Type B pancreatic cell (in vitro differentiated cells): ENCODE measurements around the gene MCEE. TPM values are rescaled to one million over a fixed set of nuclear protein-coding genes. Genes with fewer than 3 reads are reported as not detected.
A peak's percentile ranks its signal among the peaks of the same experiment; 100 is the strongest.
"Not testable (repeated sequence)": the region's sequence is repeated elsewhere in the genome, so short reads cannot be mapped to it uniquely, and the experiment has no call there.

Source experiments
- DNase-seq: peaks from one replicate; pipeline ENCODE4 v3.0.0; 2021; ENCODE audit warnings: mixed read lengths; ENCODE audit not compliant: unreplicated experiment; ENCODE audit errors: extremely low spot score
- H3K27ac Mint-ChIP-seq: 2 replicates; pipeline ENCODE4 v1.8.0; 2021; ENCODE audit warnings: mild to moderate bottlenecking, mixed read lengths
- H3K27me3 Mint-ChIP-seq: 2 replicates; pipeline ENCODE4 v1.8.0; 2021; ENCODE audit warnings: mixed read lengths
- H3K36me3 Mint-ChIP-seq: 2 replicates; pipeline ENCODE4 v1.8.0; 2021; ENCODE audit warnings: mixed read lengths
- H3K4me1 Mint-ChIP-seq: one replicate; pipeline ENCODE4 v1.8.0; 2021; ENCODE audit warnings: mixed read lengths; ENCODE audit not compliant: unreplicated experiment
- H3K4me3 Mint-ChIP-seq: 2 replicates; pipeline ENCODE4 v1.8.0; 2021; ENCODE audit warnings: mild to moderate bottlenecking, mixed read lengths
- H3K9me3 Mint-ChIP-seq: 2 replicates; pipeline ENCODE4 v1.8.0; 2021; ENCODE audit warnings: mixed read lengths
- long read RNA-seq: library from polyadenylated mRNA; unstranded; transcript quantifications from one replicate; pipeline ENCODE4 v2.0.0, GENCODE V29; 2020
- total RNA-seq: library from RNA; stranded (reverse); gene quantifications from 2 replicates; pipeline ENCODE4 v1.2.1, GENCODE V29; 2021; ENCODE audit warnings: low replicate concordance
- TF ChIP-seq, protein P1 (sequence below): fragments of 200-600 bp; sonication (generic); conservative IDR thresholded peaks from 2 replicates; pipeline ENCODE4 v1.5.0; 2021; ENCODE audit warnings: antibody characterized with exemption, mild to moderate bottlenecking

Gene MCEE
- 16.5 and 20.3 TPM in 2 replicates for total RNA-seq
- long read RNA-seq, transcript MCEE-201 (3 exons, 835 nt) = major isoform, 6 of 25 reads
- long read RNA-seq, partial matches to known transcripts = 0 of 25 reads
- long read RNA-seq, other reads (novel, unspliced or antisense) = 19 of 25 reads

DNA sequence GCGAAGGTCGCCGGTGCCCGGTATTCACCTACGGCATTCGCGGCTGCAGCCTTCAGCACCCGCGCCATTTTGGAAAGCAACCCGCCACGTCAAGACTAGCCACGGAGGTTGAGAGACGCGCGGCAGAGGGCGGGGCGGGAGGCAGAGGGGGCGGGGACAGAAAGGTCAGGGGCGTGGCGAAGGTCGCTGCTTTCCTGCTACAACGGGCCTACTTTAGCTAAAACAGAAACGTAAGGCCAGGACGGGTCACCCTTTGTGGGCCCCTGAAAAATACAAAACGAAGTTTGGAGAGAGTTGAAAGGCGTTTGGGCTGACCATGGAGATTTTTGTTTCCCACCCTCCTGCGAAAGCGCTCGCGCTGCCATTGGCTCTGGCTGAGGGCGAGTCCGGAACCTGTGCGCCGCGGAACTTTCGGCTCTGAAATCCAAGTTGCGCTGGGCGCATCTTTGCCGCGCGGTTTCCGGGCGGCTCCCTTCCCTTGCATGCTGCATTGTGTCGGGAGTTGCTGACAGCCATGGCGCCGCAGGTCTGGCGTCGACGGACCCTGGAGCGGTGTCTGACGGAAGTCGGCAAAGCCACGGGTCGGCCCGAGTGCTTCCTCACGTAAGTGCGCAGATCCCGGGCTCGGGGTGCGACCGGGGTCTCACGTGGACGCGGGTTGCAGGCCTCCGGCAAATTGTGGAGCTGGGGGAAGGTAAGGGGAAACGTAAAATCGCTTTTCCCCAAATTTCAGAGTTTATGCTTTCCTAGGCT, at the start of gene MCEE, which contains the start of gene MPHOSPH10:
Gene MCEE, minus strand, starts transcription at position 78 of the 753 bp plus-strand sequence. Its CDS starts 10 bp downstream, at position 68.
Gene MPHOSPH10, plus strand, starts transcription at position 483 of the 753 bp plus-strand sequence. Its CDS starts 32 bp downstream, at position 515.
- TF ChIP-seq, protein P1, sequence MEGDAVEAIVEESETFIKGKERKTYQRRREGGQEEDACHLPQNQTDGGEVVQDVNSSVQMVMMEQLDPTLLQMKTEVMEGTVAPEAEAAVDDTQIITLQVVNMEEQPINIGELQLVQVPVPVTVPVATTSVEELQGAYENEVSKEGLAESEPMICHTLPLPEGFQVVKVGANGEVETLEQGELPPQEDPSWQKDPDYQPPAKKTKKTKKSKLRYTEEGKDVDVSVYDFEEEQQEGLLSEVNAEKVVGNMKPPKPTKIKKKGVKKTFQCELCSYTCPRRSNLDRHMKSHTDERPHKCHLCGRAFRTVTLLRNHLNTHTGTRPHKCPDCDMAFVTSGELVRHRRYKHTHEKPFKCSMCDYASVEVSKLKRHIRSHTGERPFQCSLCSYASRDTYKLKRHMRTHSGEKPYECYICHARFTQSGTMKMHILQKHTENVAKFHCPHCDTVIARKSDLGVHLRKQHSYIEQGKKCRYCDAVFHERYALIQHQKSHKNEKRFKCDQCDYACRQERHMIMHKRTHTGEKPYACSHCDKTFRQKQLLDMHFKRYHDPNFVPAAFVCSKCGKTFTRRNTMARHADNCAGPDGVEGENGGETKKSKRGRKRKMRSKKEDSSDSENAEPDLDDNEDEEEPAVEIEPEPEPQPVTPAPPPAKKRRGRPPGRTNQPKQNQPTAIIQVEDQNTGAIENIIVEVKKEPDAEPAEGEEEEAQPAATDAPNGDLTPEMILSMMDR = no peak
- H3K4me1 Mint-ChIP-seq = peaks cover 10% of the 10 kb centered on the region
- H3K27me3 Mint-ChIP-seq = no peaks in the 10 kb centered on the region
- H3K9me3 Mint-ChIP-seq = no peaks in the 10 kb centered on the region
- peak; percentile 92 for DNase-seq
- no peak within 1 kb of the TSS for H3K27ac Mint-ChIP-seq
- H3K4me3 Mint-ChIP-seq = no peak within 1 kb of the TSS
- H3K36me3 Mint-ChIP-seq = peaks cover 7% of the 10 kb centered on the region

DNA sequence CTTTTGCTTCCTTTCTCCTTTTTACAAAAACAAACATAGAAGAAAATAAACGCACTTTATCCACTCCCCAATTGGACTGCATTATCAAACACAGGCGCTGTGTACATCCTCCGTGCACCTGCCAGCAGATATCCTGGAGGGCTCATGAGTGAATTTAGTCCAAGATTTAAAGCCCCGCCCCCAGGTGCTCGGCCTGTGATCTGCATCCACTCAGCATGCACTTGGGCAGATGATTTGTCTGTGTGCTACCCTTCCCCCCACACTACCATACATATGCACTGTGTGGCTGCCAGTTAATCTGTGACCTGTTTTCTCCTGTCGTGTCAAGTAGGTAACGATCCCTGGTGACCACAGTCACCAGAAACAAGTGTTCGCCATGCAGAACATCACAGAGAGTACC, 48.8 kb upstream of the MCEE start:
- not testable (repeated sequence) for H3K36me3 Mint-ChIP-seq, H3K27ac Mint-ChIP-seq, H3K4me3 Mint-ChIP-seq, H3K9me3 Mint-ChIP-seq, DNase-seq, H3K4me1 Mint-ChIP-seq
- peaks cover 14% of the 10 kb centered on the region for H3K27me3 Mint-ChIP-seq

DNA sequence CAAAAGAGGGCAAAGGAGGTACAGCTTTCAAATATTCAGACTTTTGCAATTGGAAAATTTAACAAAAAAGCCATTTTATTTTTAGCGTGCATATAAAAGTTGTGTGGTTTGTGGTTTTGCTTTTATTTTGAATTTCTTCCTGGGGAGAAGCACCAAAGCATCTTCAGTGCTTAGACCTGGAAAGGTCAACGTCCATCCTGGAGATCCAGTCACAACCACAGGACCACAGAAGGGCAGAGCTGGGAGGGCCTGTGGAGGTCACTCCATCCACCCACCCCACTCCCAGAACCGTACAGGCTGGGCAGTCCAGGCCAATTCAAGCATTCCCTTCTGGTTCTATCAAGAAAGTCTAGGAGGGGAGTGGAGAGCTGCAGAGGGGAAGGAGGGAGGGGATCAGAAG, 44.2 kb upstream of the MCEE start:
- DNase-seq = no peak
- peaks cover 14% of the 10 kb centered on the region for H3K27me3 Mint-ChIP-seq
- no peaks in the 10 kb centered on the region for H3K4me1 Mint-ChIP-seq
- H3K4me3 Mint-ChIP-seq = no peak overlapping the region
- H3K36me3 Mint-ChIP-seq = no peaks in the 10 kb centered on the region
- H3K9me3 Mint-ChIP-seq = no peaks in the 10 kb centered on the region
- H3K27ac Mint-ChIP-seq = no peak overlapping the region
- TF ChIP-seq, protein P1 = no peak

DNA sequence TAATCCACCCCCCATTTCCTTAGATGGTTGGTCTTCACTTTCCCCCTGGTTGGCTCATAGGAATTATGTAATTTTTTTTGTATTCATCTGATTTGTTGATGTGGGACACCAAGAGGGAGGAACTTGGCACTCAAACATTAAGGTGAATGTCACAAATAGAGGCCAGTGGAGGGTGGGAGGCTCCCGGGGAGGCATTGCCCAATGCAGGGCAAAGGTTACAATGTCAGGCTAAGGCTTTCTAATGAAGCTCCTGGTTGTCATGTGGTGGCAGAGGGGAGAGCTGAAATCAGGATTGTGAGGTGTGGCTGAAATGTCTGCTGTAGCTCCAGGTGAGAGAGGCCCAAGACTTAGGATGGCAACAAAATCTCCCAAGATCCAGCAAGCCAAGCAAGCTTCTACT, 43.1 kb upstream of the MCEE start:
- TF ChIP-seq, protein P1 = no peak
- H3K4me3 Mint-ChIP-seq = no peak overlapping the region
- H3K4me1 Mint-ChIP-seq = no peaks in the 10 kb centered on the region
- H3K27me3 Mint-ChIP-seq = peaks cover 13% of the 10 kb centered on the region
- no peaks in the 10 kb centered on the region for H3K36me3 Mint-ChIP-seq
- no peak overlapping the region for H3K27ac Mint-ChIP-seq
- no peaks in the 10 kb centered on the region for H3K9me3 Mint-ChIP-seq
- no peak for DNase-seq

DNA sequence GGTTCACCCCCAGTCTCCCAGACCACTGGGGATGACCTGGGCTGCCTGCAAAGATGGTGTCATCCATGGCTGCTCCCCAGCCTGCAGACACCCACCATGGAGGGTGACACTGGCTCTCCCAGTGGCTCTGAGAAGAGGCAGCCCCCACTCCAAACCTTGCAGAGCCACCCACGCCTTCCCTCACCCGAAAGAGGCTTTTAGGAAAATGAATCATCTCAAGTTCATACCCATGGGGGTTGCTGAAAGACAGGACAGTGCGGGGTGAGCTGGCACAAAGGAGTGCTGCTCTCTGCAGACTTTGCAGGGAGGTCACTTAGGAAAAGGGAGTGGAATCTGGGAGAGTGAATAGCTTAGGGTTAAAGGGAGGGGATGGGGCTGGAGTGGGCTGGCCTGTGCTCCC, 36.8 kb upstream of the MCEE start:
- H3K4me1 Mint-ChIP-seq = no peaks in the 10 kb centered on the region
- H3K4me3 Mint-ChIP-seq = no peak overlapping the region
- peaks cover 19% of the 10 kb centered on the region for H3K27me3 Mint-ChIP-seq
- no peaks in the 10 kb centered on the region for H3K9me3 Mint-ChIP-seq
- DNase-seq = no peak
- no peaks in the 10 kb centered on the region for H3K36me3 Mint-ChIP-seq
- TF ChIP-seq, protein P1 = no peak
- H3K27ac Mint-ChIP-seq = no peak overlapping the region

DNA sequence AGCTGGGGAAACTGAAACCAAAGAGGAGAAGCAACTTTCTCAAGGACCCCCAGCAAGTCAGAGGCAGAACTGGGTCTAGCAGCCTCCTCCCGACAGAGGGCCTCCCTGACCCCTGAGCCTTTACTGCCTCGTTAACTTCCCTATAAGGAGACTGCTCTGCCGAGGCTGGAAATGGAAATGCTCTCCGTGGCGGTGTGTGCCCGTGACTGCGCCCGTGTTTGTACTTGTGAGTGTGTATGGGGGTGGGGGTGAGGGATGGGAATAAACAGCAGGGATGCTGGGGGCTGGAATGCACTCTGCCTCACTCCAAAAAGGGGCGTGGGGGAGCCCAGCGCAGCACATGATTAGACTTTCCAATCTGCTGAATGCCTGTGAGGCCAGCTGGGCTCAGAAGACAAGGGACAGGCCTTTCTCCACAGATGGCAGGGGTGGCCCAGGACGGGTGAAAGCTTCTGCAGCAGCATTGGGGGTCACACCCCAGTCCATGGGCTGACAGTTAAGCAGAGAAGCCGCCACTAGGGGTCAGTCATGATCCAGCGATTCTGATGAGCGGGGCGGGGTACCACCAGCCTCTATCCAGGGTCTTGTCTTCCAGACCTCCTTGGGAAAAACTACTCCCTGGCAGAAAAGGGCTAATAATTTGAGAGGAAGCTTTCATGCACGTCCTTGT, 27.2 kb upstream of the MCEE start:
- peaks cover 7% of the 10 kb centered on the region for H3K4me1 Mint-ChIP-seq
- TF ChIP-seq, protein P1 = peak; percentile 83
- no peaks in the 10 kb centered on the region for H3K36me3 Mint-ChIP-seq
- DNase-seq = peak; percentile 79
- no peaks in the 10 kb centered on the region for H3K9me3 Mint-ChIP-seq
- no peak overlapping the region for H3K27ac Mint-ChIP-seq
- H3K27me3 Mint-ChIP-seq = peaks cover 31% of the 10 kb centered on the region
- no peak overlapping the region for H3K4me3 Mint-ChIP-seq
